Stomach (tissue), 4 donors: ENCODE results near the gene CBX2.

Experiments used
- POLR2A ChIP-seq, 4 donors: fragments of 450-650 bp; IDR thresholded peaks; one replicate each; pipeline ENCODE4 v1.6.1; 2016; ENCODE audit warnings: antibody characterized with exemption in 4 of 4, control low read depth in 2 of 4, mild to moderate bottlenecking in 1 of 4, moderate library complexity in 1 of 4
- POLR2AphosphoS5 ChIP-seq, 3 donors: sonication (generic); formaldehyde crosslinking; IDR thresholded peaks; one replicate each; pipeline ENCODE4 v1.6.1; 2016; ENCODE audit warnings: antibody characterized with exemption in 3 of 3
- TF ChIP-seq, protein P1 (sequence below), 7 experiments: fragments of 450-650 bp in 4 of 7; fragments of 200-600 bp in 3 of 7; sonication (generic) in 3 of 7; IDR thresholded peaks; one replicate each; pipeline ENCODE4 v1.5.1; 2016 to 2019; ENCODE audit warnings: antibody characterized with exemption in 7 of 7, control low read depth in 2 of 7, mild to moderate bottlenecking in 1 of 7

DNA sequence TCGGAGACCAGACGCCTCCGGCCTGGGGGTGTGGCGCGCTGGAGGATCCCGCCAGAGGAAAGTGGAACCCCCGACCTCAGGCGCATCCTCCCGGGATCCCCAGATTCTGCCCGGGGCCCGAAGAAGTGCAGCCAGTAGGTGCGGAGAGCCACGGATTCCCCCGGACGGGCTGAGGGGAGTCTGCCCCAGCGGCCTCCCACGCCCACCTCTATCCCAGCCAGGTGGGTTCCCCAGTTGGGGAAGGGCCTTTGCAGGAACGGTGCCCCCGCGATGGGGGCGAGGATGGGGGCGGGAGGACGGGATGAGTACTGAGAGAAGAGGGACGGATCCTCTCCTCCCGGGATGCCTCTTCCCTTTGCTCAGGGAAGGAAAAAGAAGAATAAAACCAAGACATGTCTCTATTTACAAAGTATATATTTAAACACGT lies 13.8 kb downstream of the CBX2 start:
- TF ChIP-seq, protein P1, sequence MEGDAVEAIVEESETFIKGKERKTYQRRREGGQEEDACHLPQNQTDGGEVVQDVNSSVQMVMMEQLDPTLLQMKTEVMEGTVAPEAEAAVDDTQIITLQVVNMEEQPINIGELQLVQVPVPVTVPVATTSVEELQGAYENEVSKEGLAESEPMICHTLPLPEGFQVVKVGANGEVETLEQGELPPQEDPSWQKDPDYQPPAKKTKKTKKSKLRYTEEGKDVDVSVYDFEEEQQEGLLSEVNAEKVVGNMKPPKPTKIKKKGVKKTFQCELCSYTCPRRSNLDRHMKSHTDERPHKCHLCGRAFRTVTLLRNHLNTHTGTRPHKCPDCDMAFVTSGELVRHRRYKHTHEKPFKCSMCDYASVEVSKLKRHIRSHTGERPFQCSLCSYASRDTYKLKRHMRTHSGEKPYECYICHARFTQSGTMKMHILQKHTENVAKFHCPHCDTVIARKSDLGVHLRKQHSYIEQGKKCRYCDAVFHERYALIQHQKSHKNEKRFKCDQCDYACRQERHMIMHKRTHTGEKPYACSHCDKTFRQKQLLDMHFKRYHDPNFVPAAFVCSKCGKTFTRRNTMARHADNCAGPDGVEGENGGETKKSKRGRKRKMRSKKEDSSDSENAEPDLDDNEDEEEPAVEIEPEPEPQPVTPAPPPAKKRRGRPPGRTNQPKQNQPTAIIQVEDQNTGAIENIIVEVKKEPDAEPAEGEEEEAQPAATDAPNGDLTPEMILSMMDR (IDR thresholded peaks at IDR 0.05), result no peak
- no peak for TF ChIP-seq POLR2A (IDR thresholded peaks at IDR 0.05)
- no peak for TF ChIP-seq POLR2AphosphoS5 (IDR thresholded peaks at IDR 0.05)
